Non-pigmented ciliary epithelial cell (primary cell): ENCODE measurements around the gene GSTM5.
"Not testable (repeated sequence)": the region's sequence is repeated elsewhere in the genome, so short reads cannot be mapped to it uniquely, and the experiment has no call there.

Experiments used
- DNase-seq: peaks from one replicate; pipeline ENCODE4 v3.0.0-alpha.2; 2010; ENCODE audit warnings: low read depth

GSTM5 gene

GRCh38 chr1:109711593-109712320 is at the start of gene GSTM5:
TSS of gene GSTM5 (plus strand) at chr1:109712251. CDS start at chr1:109712313, 62 bp downstream.
- not testable (repeated sequence) for DNase-seq

- DNase-seq, result no peak
Observed at GRCh38 chr1:109664671-109665070, 47.4 kb upstream of the GSTM5 start.

- peak; percentile 28 for DNase-seq
Observed at GRCh38 chr1:109667452-109668122, 44.5 kb upstream of the GSTM5 start, which contains the start of gene GSTM2. TSS of gene GSTM2 (plus strand) at chr1:109668057. CDS start at chr1:109668116, 59 bp downstream.

GRCh38 chr1:109668123-109668775 is 43.8 kb upstream of the GSTM5 start:
- DNase-seq, result no peak

GRCh38 chr1:109669246-109669948 is 42.7 kb upstream of the GSTM5 start:
- no peak for DNase-seq

- DNase-seq, result not testable (repeated sequence)
Observed at GRCh38 chr1:109669949-109670302, 42.1 kb upstream of the GSTM5 start.

GRCh38 chr1:109671067-109671466 is 41.0 kb upstream of the GSTM5 start:
- no peak for DNase-seq

GRCh38 chr1:109673861-109674260 is 38.2 kb upstream of the GSTM5 start:
- DNase-seq, result not testable (repeated sequence)

- not testable (repeated sequence) for DNase-seq
Observed at GRCh38 chr1:109676683-109677381, 35.2 kb upstream of the GSTM5 start.

- no peak for DNase-seq
Observed at GRCh38 chr1:109677459-109677858, 34.6 kb upstream of the GSTM5 start.

GRCh38 chr1:109678637-109679036 is 33.4 kb upstream of the GSTM5 start:
- DNase-seq, result not testable (repeated sequence)

GRCh38 chr1:109684777-109685176 is 27.3 kb upstream of the GSTM5 start:
- not testable (repeated sequence) for DNase-seq

GRCh38 chr1:109685399-109685798 is 26.7 kb upstream of the GSTM5 start:
- not testable (repeated sequence) for DNase-seq

GRCh38 chr1:109685890-109686289 is 26.2 kb upstream of the GSTM5 start:
- not testable (repeated sequence) for DNase-seq

- not testable (repeated sequence) for DNase-seq
Observed at GRCh38 chr1:109687109-109687508, 24.9 kb upstream of the GSTM5 start.

GRCh38 chr1:109687641-109688499 is 24.2 kb upstream of the GSTM5 start, which contains the start of gene GSTM1:
TSS of gene GSTM1 (plus strand) at chr1:109687817. CDS start at chr1:109687874, 57 bp downstream.
- DNase-seq, result peak; percentile 26

GRCh38 chr1:109689844-109690405 is 22.1 kb upstream of the GSTM5 start:
- no peak for DNase-seq

GRCh38 chr1:109691759-109692158 is 20.3 kb upstream of the GSTM5 start:
- no peak for DNase-seq

- not testable (repeated sequence) for DNase-seq
Observed at GRCh38 chr1:109694400-109694799, 17.7 kb upstream of the GSTM5 start.

- DNase-seq, result not testable (repeated sequence)
Observed at GRCh38 chr1:109695138-109695537, 16.9 kb upstream of the GSTM5 start.
